HepG2 (cell line): ENCODE data around the gene SMC1B.

Experiments used
- ARID3A ChIP-seq: IDR thresholded peaks from 2 replicates; pipeline ENCODE4 v1.6.1; 2012; ENCODE audit warnings: low read depth, low read length, improper control_type of control experiment
- CTCF ChIP-seq: sonication (generic); formaldehyde crosslinking; IDR thresholded peaks from 2 replicates; pipeline ENCODE4 v1.5.0; 2020; ENCODE audit warnings: mild to moderate bottlenecking, missing genetic modification reagents, moderate library complexity
- EZH2 ChIP-seq: conservative IDR thresholded peaks from 2 replicates; pipeline ENCODE4 v1.6.1; 2012; ENCODE audit warnings: mild to moderate bottlenecking, low read depth, low read length, moderate library complexity
- GLI4 ChIP-seq: sonication (generic); formaldehyde crosslinking; IDR thresholded peaks from 2 replicates; pipeline ENCODE4 v1.5.1; 2020; ENCODE audit warnings: missing genetic modification reagents, mild to moderate bottlenecking, moderate library complexity, borderline replicate concordance
- NCOA1 ChIP-seq: sonication (generic); formaldehyde crosslinking; IDR thresholded peaks from 2 replicates; pipeline ENCODE4 v1.9.0; 2021; ENCODE audit warnings: missing genetic modification reagents
- NR2F1 ChIP-seq, 2 experiments: fragments of 450-650 bp in 1 of 2; formaldehyde crosslinking in 1 of 2; IDR thresholded peaks; 2 replicates each; pipeline versions ENCODE4 v1.5.0 to v1.6.1; 2016 to 2020; ENCODE audit warnings: mild to moderate bottlenecking in 1 of 2, missing compliant biosample characterization in 1 of 2, missing genetic modification reagents in 1 of 2, moderate library complexity in 1 of 2
- POLR2AphosphoS5 ChIP-seq: IDR thresholded peaks from 2 replicates; pipeline ENCODE4 v1.6.1; 2012; ENCODE audit warnings: low read depth, low read length
- RBM22 ChIP-seq: fragments of 200-400 bp; formaldehyde crosslinking; optimal IDR thresholded peaks from 2 replicates; pipeline ENCODE3; 2017; ENCODE audit warnings: mild to moderate bottlenecking, low read length, moderate library complexity
- TOPORS ChIP-seq: sonication (generic); formaldehyde crosslinking; IDR thresholded peaks from 2 replicates; pipeline ENCODE4 v1.8.0; 2023; ENCODE audit warnings: mild to moderate bottlenecking, missing genetic modification reagents
- ZFP1 ChIP-seq: IDR thresholded peaks from 2 replicates; pipeline ENCODE4 v1.6.1; 2016
- ZNF569 ChIP-seq: sonication (generic); formaldehyde crosslinking; IDR thresholded peaks from 2 replicates; pipeline ENCODE4 v1.5.0; 2020; ENCODE audit warnings: mild to moderate bottlenecking, missing genetic modification reagents, moderate library complexity, borderline replicate concordance
- ZNF672 ChIP-seq: sonication (generic); formaldehyde crosslinking; IDR thresholded peaks from 2 replicates; pipeline ENCODE4 v1.8.1; 2022; ENCODE audit warnings: missing genetic modification reagents
- TF ChIP-seq, protein P1 (sequence below): sonication (generic); formaldehyde crosslinking; IDR thresholded peaks from 2 replicates; pipeline ENCODE4 v1.4.0; 2020; ENCODE audit warnings: missing genetic modification reagents, borderline replicate concordance

- TF ChIP-seq CTCF (CRISPR knock-in tag) (peak; percentile 97), ZNF569 (CRISPR knock-in tag) (no peak), ZFP1 (CRISPR knock-in tag) (no peak), NCOA1 (CRISPR knock-in tag) (no peak), GLI4 (CRISPR knock-in tag) (no peak), ZNF672 (CRISPR knock-in tag) (no peak), RBM22 (no peak), POLR2AphosphoS5 (peak; percentile 30; the same call in 1 of the 2 replicates), ARID3A (no peak), EZH2 (no peak), TOPORS (CRISPR knock-in tag) (no peak), NR2F1 (CRISPR knock-in tag; IDR thresholded peaks at IDR 0.05) (no peak)
- TF ChIP-seq, protein P1, sequence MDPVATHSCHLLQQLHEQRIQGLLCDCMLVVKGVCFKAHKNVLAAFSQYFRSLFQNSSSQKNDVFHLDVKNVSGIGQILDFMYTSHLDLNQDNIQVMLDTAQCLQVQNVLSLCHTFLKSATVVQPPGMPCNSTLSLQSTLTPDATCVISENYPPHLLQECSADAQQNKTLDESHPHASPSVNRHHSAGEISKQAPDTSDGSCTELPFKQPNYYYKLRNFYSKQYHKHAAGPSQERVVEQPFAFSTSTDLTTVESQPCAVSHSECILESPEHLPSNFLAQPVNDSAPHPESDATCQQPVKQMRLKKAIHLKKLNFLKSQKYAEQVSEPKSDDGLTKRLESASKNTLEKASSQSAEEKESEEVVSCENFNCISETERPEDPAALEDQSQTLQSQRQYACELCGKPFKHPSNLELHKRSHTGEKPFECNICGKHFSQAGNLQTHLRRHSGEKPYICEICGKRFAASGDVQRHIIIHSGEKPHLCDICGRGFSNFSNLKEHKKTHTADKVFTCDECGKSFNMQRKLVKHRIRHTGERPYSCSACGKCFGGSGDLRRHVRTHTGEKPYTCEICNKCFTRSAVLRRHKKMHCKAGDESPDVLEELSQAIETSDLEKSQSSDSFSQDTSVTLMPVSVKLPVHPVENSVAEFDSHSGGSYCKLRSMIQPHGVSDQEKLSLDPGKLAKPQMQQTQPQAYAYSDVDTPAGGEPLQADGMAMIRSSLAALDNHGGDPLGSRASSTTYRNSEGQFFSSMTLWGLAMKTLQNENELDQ (CRISPR knock-in tag) = no peak
Observed at GRCh38 chr22:45435544-45436139, 22.2 kb upstream of the SMC1B start.
